HepG2 (cell line): ENCODE data around the gene HOXA4. TPM values are rescaled to one million over a fixed set of nuclear protein-coding genes. Genes with fewer than 3 reads are reported as not detected.

Experiments used
- CREB1 ChIP-seq, 2 experiments: fragments of 450-650 bp in 1 of 2; IDR thresholded peaks; 2 replicates each; pipeline ENCODE4 v1.6.1; 2016 to 2017; ENCODE audit warnings: control low read depth in 1 of 2, mild to moderate bottlenecking in 1 of 2, missing compliant biosample characterization in 1 of 2, missing genetic modification characterization in 1 of 2
- GLI4 ChIP-seq: sonication (generic); formaldehyde crosslinking; IDR thresholded peaks from 2 replicates; pipeline ENCODE4 v1.5.1; 2020; ENCODE audit warnings: missing genetic modification reagents, mild to moderate bottlenecking, moderate library complexity, borderline replicate concordance
- HOXA5 ChIP-seq: sonication (generic); formaldehyde crosslinking; IDR thresholded peaks from 2 replicates; pipeline ENCODE4 v1.4.0; 2020; ENCODE audit warnings: missing genetic modification reagents
- KDM6A ChIP-seq: IDR thresholded peaks from 2 replicates; pipeline ENCODE4 v1.6.1; 2016; ENCODE audit warnings: low read depth
- NFYC ChIP-seq: IDR thresholded peaks from 2 replicates; pipeline ENCODE4 v1.6.1; 2016; ENCODE audit warnings: missing genetic modification reagents, missing compliant biosample characterization
- NR1H2 ChIP-seq: sonication (generic); formaldehyde crosslinking; IDR thresholded peaks from 2 replicates; pipeline ENCODE4 v1.8.1; 2022; ENCODE audit warnings: low read depth, missing genetic modification reagents, borderline replicate concordance
- PLRG1 ChIP-seq: fragments of 450-650 bp; conservative IDR thresholded peaks from 2 replicates; pipeline ENCODE4 v1.6.1; 2016
- PRDM15 ChIP-seq: sonication (generic); formaldehyde crosslinking; IDR thresholded peaks from 2 replicates; pipeline ENCODE4 v1.4.0; 2020; ENCODE audit warnings: missing genetic modification reagents
- PREB ChIP-seq: sonication (generic); formaldehyde crosslinking; IDR thresholded peaks from 2 replicates; pipeline ENCODE4 v1.4.0; 2020; ENCODE audit warnings: missing genetic modification reagents
- ZBTB7A ChIP-seq: sonication (generic); formaldehyde crosslinking; IDR thresholded peaks from 2 replicates; pipeline ENCODE4 v1.8.0; 2022; ENCODE audit warnings: mild to moderate bottlenecking, missing genetic modification reagents
- ZNF235 ChIP-seq: sonication (generic); formaldehyde crosslinking; IDR thresholded peaks from 2 replicates; pipeline ENCODE4 v1.8.1; 2023; ENCODE audit warnings: mild to moderate bottlenecking, missing genetic modification reagents, borderline replicate concordance
- ZNF44 ChIP-seq: sonication (generic); formaldehyde crosslinking; IDR thresholded peaks from 2 replicates; pipeline ENCODE4 v1.5.1; 2020; ENCODE audit warnings: mild to moderate bottlenecking, missing genetic modification reagents
- ZNF598 ChIP-seq: sonication (generic); formaldehyde crosslinking; IDR thresholded peaks from 2 replicates; pipeline ENCODE4 v1.5.1; 2020; ENCODE audit warnings: mild to moderate bottlenecking, missing genetic modification reagents, borderline replicate concordance
- ZNF879 ChIP-seq: sonication (generic); formaldehyde crosslinking; IDR thresholded peaks from 2 replicates; pipeline ENCODE4 v1.8.1; 2023; ENCODE audit warnings: missing genetic modification reagents
- polyA plus RNA-seq, 8 experiments: library from polyadenylated mRNA; depleted of rRNA in 3 of 8; stranded (reverse) in 7 of 8; unstranded in 1 of 8; fragments of >200 nt; fragmentation: Illumina TruSeq in 4 of 8; extraction: Trizol in 4 of 8; gene quantifications; 2 replicates each; pipeline versions ENCODE4 v1.2.1 to v1.2.3, GENCODE V29; 2011 to 2016; ENCODE audit warnings: low read depth in 4 of 8, missing spikeins in 1 of 8, mixed read lengths in 1 of 8; ENCODE audit not compliant: insufficient read depth in 1 of 8
- total RNA-seq, 5 experiments: library from RNA; depleted of rRNA; stranded (reverse); fragments of >200 nt; fragmentation: Illumina TruSeq; extraction: Trizol; gene quantifications; 2 replicates each; pipeline ENCODE4 v1.2.3, GENCODE V29; 2016; ENCODE audit warnings: low read depth in 1 of 5
- TF ChIP-seq, protein P1 (sequence below): sonication (generic); formaldehyde crosslinking; IDR thresholded peaks from 2 replicates; pipeline ENCODE4 v1.4.0; 2020; ENCODE audit warnings: mild to moderate bottlenecking, missing genetic modification reagents
- TF ChIP-seq, protein P2 (sequence below), 2 experiments: sonication (generic) in 1 of 2; formaldehyde crosslinking in 1 of 2; IDR thresholded peaks; 2 replicates each; pipeline versions ENCODE4 v1.4.0 to v1.6.1; 2016 to 2020; ENCODE audit warnings: borderline replicate concordance in 1 of 2, low read depth in 1 of 2, mild to moderate bottlenecking in 1 of 2, missing genetic modification reagents in 1 of 2
- TF ChIP-seq, protein P3 (sequence below): sonication (generic); formaldehyde crosslinking; IDR thresholded peaks from 2 replicates; pipeline ENCODE4 v1.5.1; 2020; ENCODE audit warnings: mild to moderate bottlenecking, missing genetic modification reagents, borderline replicate concordance

The HOXA4 gene
- total and polyA plus RNA-seq, 2 of the 13 experiments (the other 11 are each of a cell fraction or from before 2014, with no cell fraction given) = 2.4 to 5.4 TPM

DNA sequence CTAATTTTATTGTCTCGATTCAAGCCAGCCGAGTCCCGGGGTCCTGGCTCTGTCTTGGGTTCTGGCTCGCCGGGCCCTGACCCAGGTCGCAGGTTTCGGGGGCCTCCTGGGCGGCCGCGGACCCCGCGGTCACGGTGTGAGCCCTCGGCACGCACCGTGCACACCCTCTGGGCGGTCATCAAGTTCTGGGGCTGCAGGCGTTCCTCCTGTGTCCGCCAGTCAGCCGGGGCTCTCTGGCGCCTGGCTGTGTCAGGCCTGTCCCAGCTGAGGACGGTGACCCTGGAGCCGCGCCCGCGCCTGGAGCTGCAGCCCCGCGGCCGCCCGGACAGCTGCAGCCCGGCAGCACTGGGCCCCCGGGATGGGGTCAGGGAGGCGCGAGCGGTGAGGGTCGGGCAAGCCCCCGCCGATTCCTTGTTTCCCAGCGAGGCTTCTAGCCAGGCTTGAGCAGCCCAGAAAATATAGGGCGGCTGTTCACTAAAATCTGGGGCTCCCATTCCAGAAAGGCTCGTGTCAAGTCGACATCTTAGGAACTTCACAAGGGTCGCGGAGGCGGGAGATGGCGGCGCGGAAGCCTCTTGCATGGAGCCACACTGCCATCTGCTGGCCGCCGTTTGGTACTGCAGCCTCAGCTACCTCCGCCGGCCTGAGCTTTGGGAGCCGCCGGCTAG is 30.1 kb upstream of the HOXA4 start (continued):
- TF ChIP-seq PRDM15 (no peak), NR1H2 (no peak), KDM6A (CRISPR knock-in tag) (no peak), ZBTB7A (CRISPR knock-in tag) (peak; percentile 54; the same call in 1 of the 2 replicates), GLI4 (CRISPR knock-in tag) (no peak), HOXA5 (CRISPR knock-in tag) (no peak), ZNF235 (CRISPR knock-in tag) (no peak), ZNF598 (CRISPR knock-in tag) (peak; percentile 64), ZNF44 (0 out of 2 replicates have a peak, but pooled peaks have one; percentile 30), ZNF879 (CRISPR knock-in tag) (no peak), CREB1 (IDR thresholded peaks at IDR 0.05) (no peak), CREB1 (CRISPR knock-in tag; IDR thresholded peaks at IDR 0.05) (no peak), PLRG1 (no peak), NFYC (CRISPR knock-in tag) (no peak), PREB (no peak)
- TF ChIP-seq, protein P1, sequence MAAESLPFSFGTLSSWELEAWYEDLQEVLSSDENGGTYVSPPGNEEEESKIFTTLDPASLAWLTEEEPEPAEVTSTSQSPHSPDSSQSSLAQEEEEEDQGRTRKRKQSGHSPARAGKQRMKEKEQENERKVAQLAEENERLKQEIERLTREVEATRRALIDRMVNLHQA (CRISPR knock-in tag) = no peak
- TF ChIP-seq, protein P2, sequence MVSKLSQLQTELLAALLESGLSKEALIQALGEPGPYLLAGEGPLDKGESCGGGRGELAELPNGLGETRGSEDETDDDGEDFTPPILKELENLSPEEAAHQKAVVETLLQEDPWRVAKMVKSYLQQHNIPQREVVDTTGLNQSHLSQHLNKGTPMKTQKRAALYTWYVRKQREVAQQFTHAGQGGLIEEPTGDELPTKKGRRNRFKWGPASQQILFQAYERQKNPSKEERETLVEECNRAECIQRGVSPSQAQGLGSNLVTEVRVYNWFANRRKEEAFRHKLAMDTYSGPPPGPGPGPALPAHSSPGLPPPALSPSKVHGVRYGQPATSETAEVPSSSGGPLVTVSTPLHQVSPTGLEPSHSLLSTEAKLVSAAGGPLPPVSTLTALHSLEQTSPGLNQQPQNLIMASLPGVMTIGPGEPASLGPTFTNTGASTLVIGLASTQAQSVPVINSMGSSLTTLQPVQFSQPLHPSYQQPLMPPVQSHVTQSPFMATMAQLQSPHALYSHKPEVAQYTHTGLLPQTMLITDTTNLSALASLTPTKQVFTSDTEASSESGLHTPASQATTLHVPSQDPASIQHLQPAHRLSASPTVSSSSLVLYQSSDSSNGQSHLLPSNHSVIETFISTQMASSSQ (IDR thresholded peaks at IDR 0.05; ENCODE audit: low read depth) = no peak
- TF ChIP-seq, protein P2 (CRISPR knock-in tag; IDR thresholded peaks at IDR 0.05; ENCODE audit: borderline replicate concordance) = no peak
- TF ChIP-seq, protein P3, sequence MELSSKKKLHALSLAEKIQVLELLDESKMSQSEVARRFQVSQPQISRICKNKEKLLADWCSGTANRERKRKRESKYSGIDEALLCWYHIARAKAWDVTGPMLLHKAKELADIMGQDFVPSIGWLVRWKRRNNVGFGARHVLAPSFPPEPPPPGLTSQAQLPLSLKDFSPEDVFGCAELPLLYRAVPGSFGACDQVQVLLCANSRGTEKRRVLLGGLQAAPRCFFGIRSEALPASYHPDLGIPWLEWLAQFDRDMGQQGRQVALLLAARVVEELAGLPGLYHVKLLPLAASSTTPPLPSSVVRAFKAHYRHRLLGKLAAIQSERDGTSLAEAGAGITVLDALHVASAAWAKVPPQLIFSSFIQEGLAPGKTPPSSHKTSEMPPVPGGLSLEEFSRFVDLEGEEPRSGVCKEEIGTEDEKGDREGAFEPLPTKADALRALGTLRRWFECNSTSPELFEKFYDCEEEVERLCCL (CRISPR knock-in tag) = no peak
